DND-41 (cell line): ENCODE measurements around the gene OGFOD1.

ENCODE experiments used
- ATAC-seq: fragments of 200-7000 bp; cut with Tn5 transposase; 3 replicates; pipeline ENCODE4 v1.9.1; 2021; ENCODE audit warnings: low read depth; ENCODE audit not compliant: insufficient read depth
- DNase-seq: peaks from one replicate; pipeline ENCODE4 v3.0.0-alpha.2; 2020
- H2AFZ ChIP-seq: 2 replicates; pipeline ENCODE4 v1.6.0; 2012; ENCODE audit warnings: low read depth, low read length
- H3K27ac ChIP-seq: 2 replicates; pipeline ENCODE4 v1.5.1; 2012; ENCODE audit warnings: low read length, inconsistent platforms
- H3K27me3 ChIP-seq: fragments of 200-600 bp; sonication (generic); 2 replicates; pipeline ENCODE4 v1.6.0; 2012; ENCODE audit warnings: low read length, mild to moderate bottlenecking, inconsistent platforms; ENCODE audit not compliant: insufficient read depth, poor library complexity
- H3K36me3 ChIP-seq: 2 replicates; pipeline ENCODE4 v1.5.1; 2012; ENCODE audit warnings: low read length, inconsistent platforms; ENCODE audit not compliant: insufficient read depth
- H3K4me1 ChIP-seq: 2 replicates; pipeline ENCODE4 v1.5.1; 2012; ENCODE audit warnings: mild to moderate bottlenecking, low read length; ENCODE audit not compliant: insufficient read depth
- H3K4me2 ChIP-seq: 2 replicates; pipeline ENCODE4 v1.6.0; 2012; ENCODE audit warnings: mild to moderate bottlenecking, moderate library complexity, low read length, inconsistent platforms; ENCODE audit not compliant: insufficient read depth
- H3K4me3 ChIP-seq, 2 experiments: fragments of 200-600 bp in 1 of 2; shearing (Covaris generic) in 1 of 2; 2 replicates each; pipeline ENCODE4 v1.5.1; 2012 to 2016; ENCODE audit warnings: inconsistent platforms in 2 of 2, low read length in 2 of 2, mild to moderate bottlenecking in 2 of 2, low read depth in 1 of 2, moderate library complexity in 1 of 2
- H3K79me2 ChIP-seq: 2 replicates; pipeline ENCODE4 v1.6.0; 2012; ENCODE audit warnings: low read length, inconsistent platforms; ENCODE audit not compliant: insufficient read depth
- H3K9ac ChIP-seq: 2 replicates; pipeline ENCODE4 v1.6.0; 2012; ENCODE audit warnings: low read depth, mild to moderate bottlenecking, inconsistent platforms, low read length, moderate library complexity
- H3K9me3 ChIP-seq: 2 replicates; pipeline ENCODE4 v1.5.1; 2012; ENCODE audit warnings: low read length, moderate library complexity, mild to moderate bottlenecking, inconsistent platforms; ENCODE audit not compliant: insufficient read depth, severe bottlenecking
- H4K20me1 ChIP-seq: 2 replicates; pipeline ENCODE4 v1.6.0; 2012; ENCODE audit warnings: low read length; ENCODE audit not compliant: insufficient read depth
- EZH2 ChIP-seq: IDR thresholded peaks from 3 replicates; pipeline ENCODE4 v1.6.1; 2012; ENCODE audit warnings: borderline replicate concordance, low read depth, mild to moderate bottlenecking, moderate library complexity, low read length, inconsistent platforms; ENCODE audit not compliant: severe bottlenecking
- TF ChIP-seq, protein P1 (sequence below): IDR thresholded peaks from 2 replicates; pipeline ENCODE4 v1.5.1; 2012; ENCODE audit warnings: borderline replicate concordance, low read length, moderate library complexity, mild to moderate bottlenecking; ENCODE audit not compliant: poor library complexity, severe bottlenecking; ENCODE audit errors: extremely low read depth

OGFOD1 gene

GRCh38 chr16:56475201-56475600 lies 23.8 kb downstream of the OGFOD1 start:
- peaks cover 86% of the 10 kb centered on the region for H3K36me3 ChIP-seq
- H2AFZ ChIP-seq = no peak overlapping the region
- H4K20me1 ChIP-seq = no peaks in the 10 kb centered on the region
- no peak for DNase-seq
- H3K27ac ChIP-seq = no peak overlapping the region
- H3K79me2 ChIP-seq = no peaks in the 10 kb centered on the region
- no peak overlapping the region for H3K9ac ChIP-seq
- no peak overlapping the region for H3K4me2 ChIP-seq
- TF ChIP-seq, protein P1, sequence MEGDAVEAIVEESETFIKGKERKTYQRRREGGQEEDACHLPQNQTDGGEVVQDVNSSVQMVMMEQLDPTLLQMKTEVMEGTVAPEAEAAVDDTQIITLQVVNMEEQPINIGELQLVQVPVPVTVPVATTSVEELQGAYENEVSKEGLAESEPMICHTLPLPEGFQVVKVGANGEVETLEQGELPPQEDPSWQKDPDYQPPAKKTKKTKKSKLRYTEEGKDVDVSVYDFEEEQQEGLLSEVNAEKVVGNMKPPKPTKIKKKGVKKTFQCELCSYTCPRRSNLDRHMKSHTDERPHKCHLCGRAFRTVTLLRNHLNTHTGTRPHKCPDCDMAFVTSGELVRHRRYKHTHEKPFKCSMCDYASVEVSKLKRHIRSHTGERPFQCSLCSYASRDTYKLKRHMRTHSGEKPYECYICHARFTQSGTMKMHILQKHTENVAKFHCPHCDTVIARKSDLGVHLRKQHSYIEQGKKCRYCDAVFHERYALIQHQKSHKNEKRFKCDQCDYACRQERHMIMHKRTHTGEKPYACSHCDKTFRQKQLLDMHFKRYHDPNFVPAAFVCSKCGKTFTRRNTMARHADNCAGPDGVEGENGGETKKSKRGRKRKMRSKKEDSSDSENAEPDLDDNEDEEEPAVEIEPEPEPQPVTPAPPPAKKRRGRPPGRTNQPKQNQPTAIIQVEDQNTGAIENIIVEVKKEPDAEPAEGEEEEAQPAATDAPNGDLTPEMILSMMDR = no peak
- no peak for TF ChIP-seq EZH2
- ATAC-seq = no peak
- H3K9me3 ChIP-seq = no peaks in the 10 kb centered on the region
- no peaks in the 10 kb centered on the region for H3K4me1 ChIP-seq
- H3K4me3 ChIP-seq = no peak overlapping the region
- H3K27me3 ChIP-seq = no peaks in the 10 kb centered on the region

- no peak for ATAC-seq
- Histone ChIP-seq H3K36me3 (peaks cover 74% of the 10 kb centered on the region), H3K4me3 (no peak overlapping the region), H3K27ac (no peak overlapping the region), H3K9me3 (no peaks in the 10 kb centered on the region), H2AFZ (no peak overlapping the region), H3K27me3 (no peaks in the 10 kb centered on the region), H4K20me1 (no peaks in the 10 kb centered on the region), H3K79me2 (no peaks in the 10 kb centered on the region), H3K9ac (no peak overlapping the region), H3K4me1 (no peaks in the 10 kb centered on the region), H3K4me2 (no peak overlapping the region)
- TF ChIP-seq EZH2 = no peak
- TF ChIP-seq, protein P1 = no peak
- DNase-seq = no peak
These were observed 25.9 kb downstream of the OGFOD1 start for GRCh38 chr16:56477096-56477878.

- Histone ChIP-seq H3K27ac (no peak overlapping the region), H3K79me2 (no peaks in the 10 kb centered on the region), H2AFZ (no peak overlapping the region), H3K9me3 (no peaks in the 10 kb centered on the region), H3K4me3 (no peak overlapping the region), H3K4me1 (no peaks in the 10 kb centered on the region), H3K36me3 (peaks cover 68% of the 10 kb centered on the region), H3K9ac (no peak overlapping the region), H3K4me2 (no peak overlapping the region), H4K20me1 (no peaks in the 10 kb centered on the region), H3K27me3 (no peaks in the 10 kb centered on the region)
- ATAC-seq = no peak; the same call in 2 of the 3 replicates
- TF ChIP-seq, protein P1 = no peak
- TF ChIP-seq EZH2 = no peak
- no peak for DNase-seq
These were observed 27.1 kb downstream of the OGFOD1 start for GRCh38 chr16:56478281-56479049.
